Esophagus (tissue), 2 donors: Measurements from ENCODE around the gene ADRA2C. TPM values are rescaled to one million over a fixed set of nuclear protein-coding genes. Genes with fewer than 3 reads are reported as not detected.
"Not testable (repeated sequence)": the region's sequence is repeated elsewhere in the genome, so short reads cannot be mapped to it uniquely, and the experiment has no call there.

ENCODE experiments used
- H3K27ac ChIP-seq, 2 donors: one replicate each; pipeline ENCODE4 v1.5.1; 2013; ENCODE audit warnings: low read depth in 2 of 2, mild to moderate bottlenecking in 2 of 2, inconsistent platforms in 1 of 2, low read length in 1 of 2, moderate library complexity in 1 of 2
- H3K27me3 ChIP-seq, 2 donors: one replicate each; pipeline ENCODE4 v1.6.1; 2013; ENCODE audit warnings: low read length in 2 of 2, control low read depth in 1 of 2, mild to moderate bottlenecking in 1 of 2; ENCODE audit not compliant: insufficient read depth in 2 of 2, control insufficient read depth in 1 of 2
- H3K36me3 ChIP-seq, 2 donors: one replicate each; pipeline ENCODE4 v1.6.1; 2013; ENCODE audit warnings: low read length in 1 of 2; ENCODE audit not compliant: control insufficient read depth in 2 of 2, insufficient read depth in 2 of 2
- H3K4me1 ChIP-seq, 2 donors: one replicate each; pipeline ENCODE4 v1.6.1; 2013; ENCODE audit warnings: low read length in 1 of 2; ENCODE audit not compliant: control insufficient read depth in 2 of 2, insufficient read depth in 2 of 2
- H3K4me3 ChIP-seq, 2 donors: one replicate each; pipeline ENCODE4 v1.5.1; 2013; ENCODE audit warnings: low read length in 2 of 2, mild to moderate bottlenecking in 2 of 2, low read depth in 1 of 2, moderate library complexity in 1 of 2
- H3K9me3 ChIP-seq, 2 donors: one replicate each; pipeline ENCODE4 v1.6.1; 2013; ENCODE audit warnings: mild to moderate bottlenecking in 2 of 2, low read depth in 1 of 2, low read length in 1 of 2, moderate library complexity in 1 of 2; ENCODE audit not compliant: control insufficient read depth in 2 of 2, insufficient read depth in 1 of 2
- WGBS, 2 donors: extraction: QIAGEN DNeasy Blood & Tissue Kit; methylation state at CpG; one replicate each; pipeline ENCODE4 v1.1.7; 2013; 5-methylcytosine and 5-hydroxymethylcytosine counted together
- polyA plus RNA-seq, 2 donors: library from polyadenylated mRNA; stranded (reverse); fragments of 200-250 nt; gene quantifications; one replicate each; pipeline ENCODE4 v1.2.3, GENCODE V29; 2013
- donor health status: healthy with polysubstance abuse.
- donor health status: Bipolar disorder and iron deficiency.

Gene ADRA2C
- polyA plus RNA-seq, 2 donors, result 0.61 to 1.1 TPM

GRCh38 chr4:3813151-3814052 lies 47.2 kb downstream of the ADRA2C start:
- Histone ChIP-seq H3K36me3 (no peaks in the 10 kb centered on the region), H3K4me1 (no peaks in the 10 kb centered on the region), H3K9me3 (peaks cover 0 to 6% of the 10 kb centered on the region in 2 donors), H3K27ac (no peak overlapping the region), H3K4me3 (no peak overlapping the region), H3K27me3 (no peaks in the 10 kb centered on the region)
- WGBS, 2 donors, result 82 to 83% methylated on average over 29 of the region's 29 CpGs

GRCh38 chr4:3814053-3814570 lies 47.9 kb downstream of the ADRA2C start:
- Histone ChIP-seq H3K9me3 (peaks cover 0 to 6% of the 10 kb centered on the region in 2 donors), H3K27ac (no peak overlapping the region), H3K27me3 (no peaks in the 10 kb centered on the region), H3K4me3 (no peak overlapping the region), H3K36me3 (no peaks in the 10 kb centered on the region), H3K4me1 (no peaks in the 10 kb centered on the region)
- WGBS, 2 donors, result 84 to 90% methylated on average over 6 of the region's 6 CpGs

- H3K9me3 ChIP-seq, H3K36me3 ChIP-seq, H3K27me3 ChIP-seq, H3K4me3 ChIP-seq, H3K4me1 ChIP-seq, H3K27ac ChIP-seq: not testable (repeated sequence)
Observed at GRCh38 chr4:3814838-3815237, 48.7 kb downstream of the ADRA2C start.

GRCh38 chr4:3816256-3816825 lies 50.2 kb downstream of the ADRA2C start:
- H3K4me1 ChIP-seq, result no peaks in the 10 kb centered on the region
- H3K27ac ChIP-seq, result no peak overlapping the region
- H3K4me3 ChIP-seq, result no peak overlapping the region
- no peaks in the 10 kb centered on the region for H3K27me3 ChIP-seq
- 73% methylated on average over 8 of the region's 8 CpGs for WGBS, 2 donors
- H3K9me3 ChIP-seq, result peaks cover 0 to 6% of the 10 kb centered on the region in 2 donors
- H3K36me3 ChIP-seq, result no peaks in the 10 kb centered on the region

GRCh38 chr4:3816983-3817960 lies 51.1 kb downstream of the ADRA2C start:
- no peak overlapping the region for H3K27ac ChIP-seq
- H3K9me3 ChIP-seq, result peaks cover 0 to 6% of the 10 kb centered on the region in 2 donors
- H3K4me1 ChIP-seq, result no peaks in the 10 kb centered on the region
- no peaks in the 10 kb centered on the region for H3K27me3 ChIP-seq
- H3K36me3 ChIP-seq, result no peaks in the 10 kb centered on the region
- 79 to 83% methylated on average over 12 of the region's 12 CpGs for WGBS, 2 donors
- no peak overlapping the region for H3K4me3 ChIP-seq

Other genes with a start within 250 kb of the ADRA2C start
- 10 to 100 TPM; 18.0 to 87.0 TPM for gene LRPAP1, start 234.0 kb upstream of the ADRA2C start, polyA plus RNA-seq